Measurements from ENCODE around the gene SCN5A.

DNA sequence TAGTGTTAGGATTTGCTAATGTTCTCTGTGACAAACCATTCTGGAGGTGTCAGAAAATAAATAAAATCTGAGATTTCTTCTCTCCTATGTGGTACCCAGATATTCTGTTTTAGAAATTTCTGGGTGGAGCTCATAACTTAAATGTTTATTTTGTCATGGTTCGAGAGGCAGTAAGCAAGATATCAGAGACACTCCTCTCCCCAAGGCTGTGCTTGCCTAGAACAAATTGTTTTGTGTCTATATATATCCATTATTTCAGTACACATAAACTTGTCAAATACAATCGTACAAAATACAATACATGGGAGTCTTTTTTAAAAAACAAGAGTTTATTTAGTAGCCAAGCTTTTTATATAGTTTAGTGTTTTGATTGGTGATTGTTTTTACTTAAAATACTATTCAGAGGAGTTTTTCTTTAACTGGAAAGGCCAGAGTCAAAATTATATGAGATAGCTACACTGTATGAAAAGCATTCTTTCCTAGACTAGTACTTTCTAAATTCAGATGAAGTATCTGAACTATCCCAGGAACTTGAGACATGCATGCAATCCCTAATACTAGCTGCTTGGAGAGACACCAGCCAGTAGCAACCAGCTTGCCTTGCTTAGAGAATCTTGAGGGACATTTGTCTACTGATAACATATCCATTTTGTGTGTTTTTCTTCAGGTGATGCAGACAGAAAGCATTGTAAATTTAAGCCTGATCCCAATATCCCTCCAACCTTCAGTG is 148.6 kb downstream of the SCN5A start:
- no peak for TF ChIP-seq CTCF (IDR thresholded peaks at IDR 0.05)
- no peak for TF ChIP-seq POLR2A (IDR thresholded peaks at IDR 0.05)
- TF ChIP-seq EP300 (IDR thresholded peaks at IDR 0.05), result no peak
